GM18517 (cell line): Measurements from ENCODE around the gene ITGA4.

ENCODE experiments used
- ATAC-seq: cut with Tn5 transposase; IDR thresholded peaks from one replicate; pipeline ENCODE4 v1.9.1; 2021; ENCODE audit warnings: mild to moderate bottlenecking, moderate library complexity; ENCODE audit not compliant: unreplicated experiment

Gene ITGA4

DNA sequence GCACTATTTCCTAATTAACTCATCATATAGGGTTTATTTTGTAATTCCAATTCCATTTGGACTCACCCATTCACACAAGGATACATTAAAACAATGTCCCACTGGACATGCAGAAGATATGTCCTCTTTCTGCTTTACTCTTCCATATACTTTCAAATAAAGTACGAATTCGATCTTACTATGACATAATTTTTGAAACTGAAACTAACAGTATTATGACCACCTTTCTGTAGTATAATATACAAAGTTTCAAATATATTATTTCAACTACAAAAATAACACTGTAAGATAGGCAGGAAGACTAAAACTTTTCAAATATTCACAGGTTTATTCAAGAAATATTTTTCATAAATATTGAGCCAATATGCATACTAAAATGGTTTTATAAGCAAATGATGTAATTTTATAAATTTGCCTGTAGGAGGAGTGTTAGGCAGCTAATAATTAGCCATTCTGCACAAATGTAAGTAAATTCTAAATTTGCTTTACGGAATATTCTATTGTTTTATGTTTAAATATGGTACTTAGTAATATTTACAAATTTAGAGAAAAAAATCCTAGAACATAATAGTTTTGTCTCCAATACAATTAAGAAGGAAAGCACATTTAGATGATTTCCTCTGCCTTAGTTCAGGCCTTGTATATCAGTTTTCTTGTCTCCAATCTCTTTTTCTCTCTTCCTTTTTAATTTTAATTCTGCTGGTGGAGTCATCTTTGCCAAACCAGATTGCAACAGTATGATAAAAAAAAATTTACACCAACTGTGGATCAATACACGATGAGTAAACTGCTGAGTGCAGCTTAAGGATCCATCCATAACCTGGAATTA lies 113.9 kb downstream of the ITGA4 start:
- no peak for ATAC-seq

DNA sequence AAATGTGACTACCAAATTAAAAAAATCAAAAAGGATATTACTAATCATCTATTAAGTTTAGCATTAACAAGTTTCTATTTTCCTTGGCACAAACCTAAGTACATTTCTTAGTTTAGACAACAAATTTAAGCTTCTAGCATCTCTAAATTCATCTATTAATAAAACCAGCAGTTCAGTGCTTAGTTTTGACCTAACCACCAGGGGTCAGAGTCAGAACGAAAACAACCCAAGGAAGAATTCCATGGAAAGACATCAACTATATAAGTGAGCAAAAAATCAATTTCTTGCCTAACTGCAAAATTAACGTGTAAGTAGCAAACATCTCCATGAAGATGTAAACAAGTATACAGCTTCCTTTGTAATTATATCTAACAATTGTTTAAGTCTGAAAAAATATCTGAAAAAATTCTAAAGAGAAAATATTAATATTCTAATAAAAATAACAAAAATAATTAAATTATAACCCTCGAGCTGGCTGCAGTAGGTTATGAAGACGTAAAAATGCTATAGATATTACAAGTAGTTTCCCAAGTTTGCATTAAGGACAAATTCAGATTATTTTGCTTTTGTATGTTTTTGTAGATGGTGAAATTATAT lies 116.1 kb downstream of the ITGA4 start:
- ATAC-seq: no peak

DNA sequence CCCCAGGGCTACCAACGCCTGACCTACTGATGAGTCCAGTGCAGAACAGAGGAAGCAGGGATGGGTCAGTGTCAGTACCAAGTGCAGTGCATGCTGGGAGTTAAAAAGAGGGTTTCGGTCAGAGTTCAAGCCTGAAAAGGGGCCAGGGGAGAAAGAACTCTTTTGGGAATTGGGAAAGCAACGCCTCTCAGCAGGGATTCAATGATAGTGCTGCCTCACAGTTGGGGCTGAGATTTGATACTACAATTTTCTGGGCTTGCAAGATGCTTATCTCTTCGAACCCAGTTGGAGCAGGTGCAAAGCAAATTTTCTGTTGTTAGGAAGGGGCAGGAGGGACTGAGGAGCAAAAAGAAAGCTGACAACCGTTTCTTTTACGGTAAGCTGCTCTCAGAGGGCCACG lies 117.1 kb downstream of the ITGA4 start:
- no peak for ATAC-seq

DNA sequence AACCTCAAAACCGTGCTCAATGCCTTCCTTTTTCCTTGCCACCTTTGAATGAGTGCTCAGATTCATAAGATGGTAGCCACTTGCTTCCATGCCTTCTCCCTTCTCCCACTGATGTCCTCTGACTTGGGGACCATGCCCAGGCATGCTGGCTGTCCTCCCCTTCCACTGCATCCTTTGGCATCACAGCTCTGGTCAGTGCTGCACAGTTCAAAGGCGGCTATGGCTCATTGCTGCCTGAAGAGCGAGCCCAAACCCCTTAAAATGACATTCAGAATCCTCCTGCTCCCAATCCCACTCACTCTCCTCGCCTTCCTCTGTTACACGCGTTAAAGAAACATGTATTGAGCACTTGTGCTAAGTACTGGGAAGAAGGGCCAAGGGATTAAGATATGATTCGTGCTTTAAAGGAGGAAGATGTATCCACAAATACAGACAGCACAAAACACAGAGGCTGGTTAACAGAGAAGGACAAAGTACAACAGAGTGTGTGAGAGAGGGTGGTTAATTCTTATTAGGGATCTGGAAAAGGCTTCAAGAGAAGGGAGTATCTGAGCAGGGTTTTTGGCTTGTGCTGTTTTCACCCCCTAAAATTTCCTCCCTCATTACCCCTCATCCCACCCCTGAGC lies 118.0 kb downstream of the ITGA4 start:
- ATAC-seq: no peak

DNA sequence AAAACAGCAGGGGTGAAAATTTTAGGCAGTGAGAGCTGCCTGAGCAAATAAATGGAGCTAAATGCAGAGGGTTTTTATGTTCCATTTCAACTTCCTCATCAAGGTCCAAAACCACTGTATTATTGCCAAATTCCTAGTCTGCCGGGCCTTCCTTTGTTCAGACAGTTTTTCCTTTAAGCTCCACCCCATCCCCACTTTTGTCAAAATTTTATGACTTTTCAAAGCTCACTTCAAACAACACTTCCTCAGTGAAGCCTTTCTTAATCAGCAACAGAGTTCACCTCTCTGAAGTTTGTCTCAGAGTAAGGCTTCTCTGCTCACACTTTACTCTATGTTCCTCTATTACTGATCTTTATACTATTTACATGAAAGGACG lies 118.5 kb downstream of the ITGA4 start:
- no peak for ATAC-seq

DNA sequence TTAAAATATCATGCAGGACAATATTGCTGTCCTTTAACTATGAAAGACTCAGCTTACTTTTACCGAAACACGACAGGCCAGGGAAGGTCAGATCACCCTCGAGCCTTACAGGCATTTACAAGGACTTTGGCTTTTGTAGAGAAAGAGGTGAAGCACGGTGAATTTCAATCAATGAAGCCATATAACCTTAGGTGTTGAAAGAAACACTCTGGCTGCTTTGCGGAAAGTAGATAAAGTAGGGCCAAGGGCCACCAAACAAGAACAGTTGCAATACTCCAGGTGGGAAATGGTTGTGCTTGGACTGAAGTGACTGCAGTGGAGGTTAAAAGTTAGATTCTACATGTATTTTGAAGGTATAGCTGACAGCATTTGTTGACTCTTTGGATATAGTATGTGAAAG lies 119.2 kb downstream of the ITGA4 start:
- no peak for ATAC-seq

DNA sequence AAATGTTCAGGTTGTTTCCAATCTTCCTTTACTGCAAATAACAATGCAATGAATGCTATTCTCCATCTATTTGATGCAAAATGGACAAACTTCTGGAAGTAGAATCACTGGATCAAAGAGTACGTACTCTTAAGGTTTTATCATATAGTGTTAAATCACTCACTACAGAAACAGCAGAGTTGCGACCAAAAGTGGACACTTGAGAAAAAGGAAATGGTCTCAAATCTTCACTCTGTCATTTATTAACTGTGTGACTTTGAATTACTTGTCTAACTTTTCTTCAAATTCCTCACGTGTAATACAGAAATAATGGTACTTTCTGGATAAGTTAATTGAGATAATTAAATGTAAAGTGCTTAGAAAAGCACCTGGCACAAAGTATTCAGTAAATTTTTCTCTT lies 121.6 kb downstream of the ITGA4 start:
- ATAC-seq: no peak

DNA sequence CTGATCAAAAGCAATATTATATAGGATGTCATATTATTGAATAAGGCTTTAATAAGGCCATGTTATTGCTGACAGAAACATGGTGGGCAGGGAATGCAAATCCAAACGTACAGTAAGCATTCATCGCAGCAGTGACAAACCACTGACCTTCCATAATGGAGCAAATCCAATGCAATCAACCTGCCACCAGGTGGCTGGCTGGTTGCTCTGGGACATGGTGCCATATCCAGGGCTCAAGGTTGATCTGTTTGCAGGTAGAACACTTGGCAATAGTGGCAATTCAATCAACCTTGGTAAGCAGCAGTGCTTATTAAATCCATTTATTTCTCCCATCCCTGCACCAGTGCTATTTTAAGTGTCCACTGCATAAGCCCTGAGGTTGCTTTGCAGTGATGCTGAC lies 124.3 kb downstream of the ITGA4 start:
- ATAC-seq: no peak

DNA sequence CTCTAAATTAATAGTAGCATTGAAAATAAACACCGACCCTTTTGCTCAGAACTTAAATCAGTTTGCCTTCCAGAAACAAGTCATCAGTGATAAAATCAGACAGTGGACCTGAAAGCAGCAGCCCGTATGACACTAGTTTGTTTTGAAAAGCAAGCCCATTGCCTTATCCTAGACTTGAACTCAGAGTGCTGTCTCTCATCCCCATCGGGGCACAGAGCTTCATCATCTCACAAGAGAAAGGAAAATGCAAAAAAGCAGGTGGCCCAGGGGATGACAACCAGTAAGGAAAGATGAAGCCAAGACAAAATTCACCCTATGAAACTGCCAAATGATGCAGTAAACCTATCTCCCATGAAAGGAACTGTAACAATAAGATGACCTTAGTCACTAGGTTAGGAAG lies 128.5 kb downstream of the ITGA4 start:
- no peak for ATAC-seq
